Naive thymus-derived CD8-positive, alpha-beta T cell (primary cell): ENCODE measurements around the gene TSSC4. TPM values are rescaled to one million over a fixed set of nuclear protein-coding genes. Genes with fewer than 3 reads are reported as not detected.
A peak's percentile ranks its signal among the peaks of the same experiment; 100 is the strongest.

Experiments
- ATAC-seq, 2 donors: fragments of 150-1000 bp; cut with Tn5 transposase in 1 of 2; sonication (Bioruptor Pico), chemical (Tn5 transposase) in 1 of 2; 1 replicate in 1 of 2; 2 replicates in 1 of 2; pipeline ENCODE4 v1.10.0; 2021; ENCODE audit warnings: mild to moderate bottlenecking in 2 of 2, moderate library complexity in 2 of 2
- POLR2A ChIA-PET: fragments of 350-600 bp; sonication (Branson Sonifier 250); formaldehyde crosslinking; loops from one replicate; lab custom pipeline; 2021; ENCODE audit warnings: antibody characterized with exemption; lab: Charles Lee
- DNase-seq, 10 donors: peaks; one replicate each; pipeline versions ENCODE4 v3.0.0 to v3.0.0-alpha.2; 2020 to 2022
- H3K27ac Mint-ChIP-seq, 10 donors: one replicate each; pipeline ENCODE4 v1.8.0; 2020 to 2022; ENCODE audit warnings: mild to moderate bottlenecking in 10 of 10, mixed read lengths in 10 of 10, moderate library complexity in 4 of 10, inconsistent platforms in 1 of 10
- H3K27me3 Mint-ChIP-seq, 5 donors: one replicate each; pipeline ENCODE4 v1.8.0; 2021 to 2022; ENCODE audit warnings: mixed read lengths in 5 of 5
- H3K36me3 Mint-ChIP-seq, 3 donors: one replicate each; pipeline ENCODE4 v1.8.0; 2020 to 2022; ENCODE audit warnings: mixed read lengths in 3 of 3, mild to moderate bottlenecking in 2 of 3, inconsistent platforms in 1 of 3
- H3K4me1 Mint-ChIP-seq, 4 donors: one replicate each; pipeline ENCODE4 v1.8.0; 2021 to 2022; ENCODE audit warnings: mixed read lengths in 4 of 4
- H3K4me3 Mint-ChIP-seq, 10 donors: one replicate each; pipeline ENCODE4 v1.8.0; 2020 to 2022; ENCODE audit warnings: mild to moderate bottlenecking in 10 of 10, mixed read lengths in 10 of 10, moderate library complexity in 6 of 10, inconsistent platforms in 1 of 10
- H3K9me3 Mint-ChIP-seq, 9 donors: one replicate each; pipeline ENCODE4 v1.8.0; 2020 to 2022; ENCODE audit warnings: mixed read lengths in 9 of 9, mild to moderate bottlenecking in 3 of 9, inconsistent platforms in 1 of 9, moderate library complexity in 1 of 9
- polyA plus RNA-seq, 3 donors: library from polyadenylated mRNA; unstranded; fragments of 300-500 nt; fragmentation: Illumina TruSeq; gene quantifications; one replicate each; pipeline ENCODE4 v1.2.3, GENCODE V29; 2021
- total RNA-seq, 8 experiments: library from RNA in 2 of 8; stranded (reverse) in 2 of 8; gene quantifications; one replicate each; pipeline ENCODE4 v1.2.3 and lab custom pipeline; 2021 to 2026

TSSC4 gene
- total and polyA plus RNA-seq, 5 experiments from 2014 or later, result 49.0 to 68.3 (median 56.6) TPM

DNA sequence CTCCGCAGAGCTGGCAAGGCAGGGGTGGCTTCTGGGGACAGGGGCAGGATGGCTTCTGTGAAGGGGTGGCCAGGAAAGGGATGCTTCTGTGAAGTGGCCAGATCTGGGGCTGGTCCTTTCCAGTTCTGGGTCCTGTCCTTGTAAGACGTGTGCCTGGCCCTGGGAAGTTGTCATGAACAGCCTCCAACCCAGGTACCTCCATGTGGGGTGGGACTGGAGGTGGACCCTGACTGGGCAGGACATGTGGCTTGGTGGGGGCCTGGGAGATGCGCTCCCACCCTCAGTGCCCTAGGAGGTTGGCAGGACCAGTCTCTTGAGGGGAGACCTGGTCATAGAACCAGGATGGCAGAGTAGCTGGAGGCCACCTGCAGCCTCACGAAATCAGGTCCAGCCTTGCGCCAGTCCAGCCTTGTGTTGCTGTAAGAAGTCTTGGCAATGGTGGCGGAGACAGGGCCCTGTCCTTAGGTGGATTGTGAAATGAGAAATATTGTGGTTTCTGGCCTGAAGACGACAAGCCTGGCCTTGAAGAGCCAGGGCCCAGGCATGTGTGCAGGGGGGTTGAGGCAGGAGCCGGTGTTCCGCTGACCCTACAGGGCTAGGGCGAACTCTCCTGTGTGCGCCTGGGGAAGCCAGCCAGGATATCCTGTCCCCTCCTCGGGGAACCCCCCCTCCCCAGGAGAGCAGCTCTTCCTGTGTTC lies 46.9 kb downstream of the TSSC4 start:
- DNase-seq, result peak in 1 of 10 donors; percentile 41
- Mint-ChIP-seq H3K27ac (peak overlapping the region; percentile 77 to 92 (median 87)), H3K9me3 (no peaks in the 10 kb centered on the region), H3K4me1 (peaks cover 26 to 53% (median 46%) of the 10 kb centered on the region in 4 donors), H3K4me3 (peak overlapping the region; percentile 89 to 97 (median 95)), H3K36me3 (peaks cover 0 to under 1% (median 0%) of the 10 kb centered on the region in 3 donors), H3K27me3 (no peaks in the 10 kb centered on the region)
- ATAC-seq, result no peak
- POLR2A ChIA-PET, result interaction anchor here (0.9 to 6.5 kb wide), 7 partner anchors 8 to 568 kb away, joined by 3 to 76 read pairs (median 3); partner anchors contain the start of gene TSSC4

DNA sequence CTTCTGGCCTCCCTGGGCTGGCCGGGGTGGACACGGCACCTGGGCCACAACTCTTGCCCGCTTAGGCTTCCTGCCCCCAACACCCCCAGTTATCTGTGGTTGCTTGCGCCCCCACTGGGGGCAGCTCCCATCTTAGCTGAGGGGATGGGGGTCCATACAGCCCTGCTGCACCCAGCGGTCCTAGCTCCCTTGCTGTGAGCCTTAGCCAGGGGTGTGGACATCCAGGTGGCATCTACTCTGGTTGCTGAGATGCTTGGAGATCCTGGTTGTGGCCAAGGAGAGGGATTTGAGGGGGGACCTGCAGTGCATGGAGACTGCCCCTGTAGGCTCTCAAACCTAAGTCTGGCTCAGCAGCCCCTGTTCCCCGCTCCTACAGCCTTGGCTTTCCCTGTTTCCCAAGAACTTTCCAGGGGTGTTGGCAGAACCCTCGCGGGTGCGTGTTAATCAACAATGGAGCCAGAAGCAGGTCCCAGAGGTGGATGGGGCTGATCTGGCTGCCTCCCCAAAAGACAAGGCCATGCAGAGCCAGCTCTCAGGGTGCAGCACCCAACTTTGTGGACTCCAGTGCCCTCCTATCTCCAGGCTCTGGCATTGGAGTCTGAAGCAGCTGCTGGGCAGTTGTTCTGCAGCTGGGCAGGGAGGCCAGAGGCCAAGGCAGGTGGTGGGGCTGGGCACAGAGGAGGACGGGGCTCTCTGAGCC lies 47.6 kb downstream of the TSSC4 start:
- peak overlapping the region in 9 of 10 donors; percentile 1 to 97 (median 95) for H3K4me3 Mint-ChIP-seq
- H3K36me3 Mint-ChIP-seq, result peaks cover 0 to 6% (median 4%) of the 10 kb centered on the region in 3 donors
- POLR2A ChIA-PET, result interaction anchor here (0.9 to 6.5 kb wide), 6 partner anchors 9 to 148 kb away, joined by 3 to 76 read pairs (median 4); partner anchors contain the start of gene TSSC4
- DNase-seq (peak in 1 of 10 donors; percentile 52), ATAC-seq (no peak)
- H3K27ac Mint-ChIP-seq, result peak overlapping the region in 8 of 10 donors; percentile 61 to 92 (median 82)
- no peaks in the 10 kb centered on the region for H3K27me3 Mint-ChIP-seq
- H3K9me3 Mint-ChIP-seq, result no peaks in the 10 kb centered on the region
- peaks cover 22 to 46% (median 39%) of the 10 kb centered on the region in 4 donors for H3K4me1 Mint-ChIP-seq

GRCh38 chr11:2448661-2449547 lies 48.4 kb downstream of the TSSC4 start:
- H3K27ac Mint-ChIP-seq, result peak overlapping the region in 6 of 10 donors; percentile 18 to 82 (median 70)
- no peak for ATAC-seq
- H3K36me3 Mint-ChIP-seq, result peaks cover 0 to 7% (median 6%) of the 10 kb centered on the region in 3 donors
- H3K9me3 Mint-ChIP-seq, result no peaks in the 10 kb centered on the region
- H3K27me3 Mint-ChIP-seq, result no peaks in the 10 kb centered on the region
- H3K4me1 Mint-ChIP-seq, result peaks cover 17 to 40% (median 33%) of the 10 kb centered on the region in 4 donors
- DNase-seq, result peak in 1 of 10 donors; percentile 61
- peak overlapping the region in 9 of 10 donors; percentile 36 to 97 (median 63) for H3K4me3 Mint-ChIP-seq
- POLR2A ChIA-PET, result interaction anchor here (6.5 kb wide), 1 partner anchor 16 kb away, joined by 76 read pairs; no protein-coding TSS in a partner anchor

- DNase-seq, result peak in 1 of 10 donors; percentile 57
- no peak for ATAC-seq
- peak overlapping the region in 2 of 10 donors; percentile 43 to 72 for H3K27ac Mint-ChIP-seq
These were observed 49.2 kb downstream of the TSSC4 start for GRCh38 chr11:2449548-2450320.

DNA sequence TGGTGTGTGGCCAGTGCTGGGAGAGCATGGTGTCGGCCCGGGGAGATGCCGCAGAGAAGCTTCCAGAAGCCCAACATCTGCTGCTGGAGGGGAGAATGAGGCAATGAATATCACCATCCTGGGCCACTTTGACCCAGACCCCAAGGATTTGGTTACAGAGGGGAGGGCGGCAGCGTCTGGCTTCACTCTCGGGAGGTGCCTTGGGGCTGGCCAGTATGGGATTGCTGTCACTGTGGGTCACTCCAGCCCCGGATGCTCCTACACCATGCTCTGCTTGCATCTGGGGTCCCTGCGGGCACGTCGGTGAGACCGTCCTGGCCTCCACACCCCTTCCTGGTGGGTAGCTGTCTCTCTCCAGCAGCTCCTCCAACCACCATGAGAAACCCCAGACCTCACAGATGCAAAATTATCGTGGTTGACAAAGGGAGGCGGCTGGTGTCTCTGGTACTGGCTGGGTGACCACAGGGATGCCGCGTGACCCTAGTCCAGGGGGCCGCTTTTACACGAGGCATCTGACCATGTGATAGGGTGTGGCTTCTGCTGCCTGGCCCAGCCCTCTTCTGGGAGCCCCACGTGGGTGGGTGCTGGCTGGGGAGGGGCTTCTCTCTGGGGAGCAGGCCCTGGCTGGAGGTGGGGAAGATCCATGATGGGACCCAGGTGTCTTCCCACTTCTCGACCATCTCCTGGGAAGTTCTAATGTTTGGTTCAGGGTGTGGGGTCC lies 49.9 kb downstream of the TSSC4 start:
- peak in 1 of 10 donors; percentile 16 for DNase-seq
- Mint-ChIP-seq H3K4me1 (peaks cover 13 to 36% (median 30%) of the 10 kb centered on the region in 4 donors), H3K27me3 (no peaks in the 10 kb centered on the region), H3K9me3 (no peaks in the 10 kb centered on the region), H3K36me3 (peaks cover 0 to 11% (median 6%) of the 10 kb centered on the region in 3 donors), H3K4me3 (no peak overlapping the region), H3K27ac (peak overlapping the region in 2 of 10 donors; percentile 22 to 53)
- POLR2A ChIA-PET, result interaction anchor here (0.5 kb wide), 1 partner anchor 451 kb away, joined by 4 read pairs; a partner anchor contains a TSS
- no peak for ATAC-seq

More at GRCh38 chr11:2449548-2450320, 49.2 kb downstream of the TSSC4 start:
- POLR2A ChIA-PET, result interaction anchor here (0.5 kb wide), 1 partner anchor 452 kb away, joined by 4 read pairs; a partner anchor contains a TSS
- H3K27me3 Mint-ChIP-seq, result no peaks in the 10 kb centered on the region
- peaks cover 0 to 11% (median 6%) of the 10 kb centered on the region in 3 donors for H3K36me3 Mint-ChIP-seq
- H3K4me3 Mint-ChIP-seq, result no peak overlapping the region
- no peaks in the 10 kb centered on the region for H3K9me3 Mint-ChIP-seq
- peaks cover 17 to 40% (median 33%) of the 10 kb centered on the region in 4 donors for H3K4me1 Mint-ChIP-seq

- H3K27me3 Mint-ChIP-seq, result no peaks in the 10 kb centered on the region
- no peak for ATAC-seq
- H3K4me1 Mint-ChIP-seq, result peaks cover 7 to 28% (median 26%) of the 10 kb centered on the region in 4 donors
- H3K36me3 Mint-ChIP-seq, result peaks cover 0 to 11% (median 6%) of the 10 kb centered on the region in 3 donors
- POLR2A ChIA-PET, result no interaction called here
- peak in 1 of 10 donors; percentile 45 for DNase-seq
- H3K27ac Mint-ChIP-seq, result no peak overlapping the region
- no peak overlapping the region for H3K4me3 Mint-ChIP-seq
- no peaks in the 10 kb centered on the region for H3K9me3 Mint-ChIP-seq
These were observed 50.8 kb downstream of the TSSC4 start for GRCh38 chr11:2451336-2451735.

DNA sequence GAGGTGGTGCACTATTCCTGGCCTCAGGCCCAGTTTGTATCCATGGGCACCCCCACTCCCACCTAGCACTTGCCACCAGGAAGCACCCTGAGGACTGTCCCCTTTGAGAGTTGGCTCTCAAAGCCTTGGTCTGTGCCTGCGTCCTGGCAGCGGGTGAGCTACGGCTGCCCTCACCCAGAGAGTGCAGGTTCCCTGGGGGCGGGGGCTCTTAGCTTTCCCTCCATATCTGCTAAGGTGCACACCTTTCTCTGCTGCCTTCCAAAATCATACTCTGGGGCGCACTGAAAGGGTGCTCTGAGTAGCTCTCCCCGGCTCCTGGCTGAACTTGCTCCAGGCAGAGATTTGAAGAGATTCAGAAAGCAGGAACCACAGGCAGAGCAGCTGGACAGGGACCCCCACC lies 51.4 kb downstream of the TSSC4 start:
- POLR2A ChIA-PET, result no interaction called here
- H3K27ac Mint-ChIP-seq, result no peak overlapping the region
- peak in 1 of 10 donors; percentile 13 for DNase-seq
- H3K36me3 Mint-ChIP-seq, result peaks cover 0 to 11% (median 6%) of the 10 kb centered on the region in 3 donors
- H3K27me3 Mint-ChIP-seq, result no peaks in the 10 kb centered on the region
- H3K9me3 Mint-ChIP-seq, result no peaks in the 10 kb centered on the region
- ATAC-seq, result no peak
- no peak overlapping the region for H3K4me3 Mint-ChIP-seq
- H3K4me1 Mint-ChIP-seq, result peaks cover 6 to 23% (median 20%) of the 10 kb centered on the region in 4 donors

DNA sequence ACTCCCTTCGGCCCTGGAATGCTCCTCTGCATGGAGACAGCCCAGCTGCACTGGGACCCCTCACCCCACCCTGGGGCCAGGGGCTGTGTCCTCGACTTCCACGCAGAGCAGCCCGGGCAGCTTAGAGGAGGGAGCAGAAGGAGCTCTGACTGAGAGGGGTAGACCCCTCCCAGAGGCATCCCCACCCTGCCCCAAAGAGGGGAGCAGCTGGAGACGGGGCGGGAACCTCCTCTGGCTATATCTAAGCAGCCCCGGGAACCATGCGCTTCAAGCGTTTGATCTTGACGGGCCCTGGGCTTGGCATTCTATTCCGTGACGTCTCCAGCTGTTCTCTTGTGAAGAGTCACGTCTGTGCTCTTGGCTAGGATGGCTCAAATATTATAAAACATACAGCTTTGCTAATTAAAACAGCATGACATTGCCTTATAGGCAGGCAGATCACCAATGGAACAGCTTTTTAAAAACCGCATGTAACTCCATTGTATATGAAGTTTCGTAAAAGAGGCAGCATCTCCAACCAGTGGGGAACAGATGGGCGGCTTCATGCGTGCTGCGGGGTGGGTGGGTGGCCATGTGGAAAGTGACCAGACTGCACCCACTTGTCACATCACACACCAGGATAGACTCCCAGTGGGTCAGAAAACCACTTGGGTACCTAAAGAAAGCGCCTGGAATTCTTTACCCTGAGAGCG lies 51.9 kb downstream of the TSSC4 start:
- Mint-ChIP-seq H3K4me3 (no peak overlapping the region), H3K9me3 (no peaks in the 10 kb centered on the region), H3K4me1 (peaks cover 4 to 21% (median 15%) of the 10 kb centered on the region in 4 donors), H3K27ac (no peak overlapping the region), H3K27me3 (no peaks in the 10 kb centered on the region), H3K36me3 (peaks cover 0 to 11% (median 6%) of the 10 kb centered on the region in 3 donors)
- ATAC-seq, result no peak
- peak in 1 of 10 donors; percentile 55 for DNase-seq
- POLR2A ChIA-PET, result interaction anchor here (0.5 kb wide), 1 partner anchor 159 kb away, joined by 3 read pairs; no protein-coding TSS in a partner anchor

- Mint-ChIP-seq H3K27me3 (no peaks in the 10 kb centered on the region), H3K36me3 (peaks cover 0 to 11% (median 6%) of the 10 kb centered on the region in 3 donors), H3K27ac (no peak overlapping the region), H3K4me1 (peaks cover 8 to 17% (median 9%) of the 10 kb centered on the region in 4 donors), H3K9me3 (no peaks in the 10 kb centered on the region), H3K4me3 (no peak overlapping the region)
- no peak for DNase-seq
- ATAC-seq, result no peak
- POLR2A ChIA-PET, result interaction anchor here (0.9 kb wide), 1 partner anchor 10 kb away, joined by 3 read pairs; no protein-coding TSS in a partner anchor
These were observed 52.9 kb downstream of the TSSC4 start for GRCh38 chr11:2453436-2453835.
